GM18870 (cell line): ENCODE data around the gene RPL10A.

Experiments
- ATAC-seq: cut with Tn5 transposase; IDR thresholded peaks from one replicate; pipeline ENCODE4 v1.9.1; 2021; ENCODE audit warnings: moderate library complexity; ENCODE audit not compliant: unreplicated experiment

The RPL10A gene

GRCh38 chr6:35445691-35446090 lies 22.5 kb upstream of the RPL10A start:
- no peak for ATAC-seq

GRCh38 chr6:35448191-35448590 lies 20.0 kb upstream of the RPL10A start:
- no peak for ATAC-seq

- no peak for ATAC-seq
Observed at GRCh38 chr6:35449287-35449881, 18.8 kb upstream of the RPL10A start.

- ATAC-seq = no peak
Observed at GRCh38 chr6:35451354-35452182, 16.6 kb upstream of the RPL10A start.

GRCh38 chr6:35452183-35453090 lies 15.8 kb upstream of the RPL10A start, which contains the start of gene FANCE:
Gene FANCE, plus strand, starts transcription at chr6:35452338. Its CDS starts 208 bp downstream, at chr6:35452546.
- peak; percentile 75 for ATAC-seq

- ATAC-seq = no peak
Observed at GRCh38 chr6:35453236-35453635, 15.0 kb upstream of the RPL10A start.

- ATAC-seq = no peak
Observed at GRCh38 chr6:35454391-35455110, 13.7 kb upstream of the RPL10A start.

- ATAC-seq = no peak
Observed at GRCh38 chr6:35457907-35458306, 10.3 kb upstream of the RPL10A start.

GRCh38 chr6:35461270-35461669 lies 6.9 kb upstream of the RPL10A start:
- no peak for ATAC-seq

- ATAC-seq = no peak
Observed at GRCh38 chr6:35463292-35463691, 4.9 kb upstream of the RPL10A start.

GRCh38 chr6:35465646-35466045 lies 2.6 kb upstream of the RPL10A start:
- ATAC-seq = no peak

GRCh38 chr6:35468980-35469750 lies 964 bp downstream of the RPL10A start:
- no peak for ATAC-seq

- ATAC-seq = no peak
Observed at GRCh38 chr6:35469751-35470662, 1.8 kb downstream of the RPL10A start.

- no peak for ATAC-seq
Observed at GRCh38 chr6:35470663-35471120, 2.5 kb downstream of the RPL10A start.

GRCh38 chr6:35471836-35472345 lies 3.7 kb downstream of the RPL10A start:
- no peak for ATAC-seq

GRCh38 chr6:35473075-35473849 lies 5.1 kb downstream of the RPL10A start:
- no peak for ATAC-seq

GRCh38 chr6:35473850-35474130 lies 5.6 kb downstream of the RPL10A start:
- no peak for ATAC-seq
